DND-41 (cell line): ENCODE measurements around the gene USH1G.

Experiments used
- ATAC-seq: fragments of 200-7000 bp; cut with Tn5 transposase; 3 replicates; pipeline ENCODE4 v1.9.1; 2021; ENCODE audit warnings: low read depth; ENCODE audit not compliant: insufficient read depth
- DNase-seq: peaks from one replicate; pipeline ENCODE4 v3.0.0-alpha.2; 2020
- H2AFZ ChIP-seq: 2 replicates; pipeline ENCODE4 v1.6.0; 2012; ENCODE audit warnings: low read depth, low read length
- H3K27ac ChIP-seq: 2 replicates; pipeline ENCODE4 v1.5.1; 2012; ENCODE audit warnings: low read length, inconsistent platforms
- H3K27me3 ChIP-seq: fragments of 200-600 bp; sonication (generic); 2 replicates; pipeline ENCODE4 v1.6.0; 2012; ENCODE audit warnings: low read length, mild to moderate bottlenecking, inconsistent platforms; ENCODE audit not compliant: insufficient read depth, poor library complexity
- H3K36me3 ChIP-seq: 2 replicates; pipeline ENCODE4 v1.5.1; 2012; ENCODE audit warnings: low read length, inconsistent platforms; ENCODE audit not compliant: insufficient read depth
- H3K4me1 ChIP-seq: 2 replicates; pipeline ENCODE4 v1.5.1; 2012; ENCODE audit warnings: mild to moderate bottlenecking, low read length; ENCODE audit not compliant: insufficient read depth
- H3K4me2 ChIP-seq: 2 replicates; pipeline ENCODE4 v1.6.0; 2012; ENCODE audit warnings: mild to moderate bottlenecking, moderate library complexity, low read length, inconsistent platforms; ENCODE audit not compliant: insufficient read depth
- H3K4me3 ChIP-seq, 2 experiments: fragments of 200-600 bp in 1 of 2; shearing (Covaris generic) in 1 of 2; 2 replicates each; pipeline ENCODE4 v1.5.1; 2012 to 2016; ENCODE audit warnings: inconsistent platforms in 2 of 2, low read length in 2 of 2, mild to moderate bottlenecking in 2 of 2, low read depth in 1 of 2, moderate library complexity in 1 of 2
- H3K79me2 ChIP-seq: 2 replicates; pipeline ENCODE4 v1.6.0; 2012; ENCODE audit warnings: low read length, inconsistent platforms; ENCODE audit not compliant: insufficient read depth
- H3K9ac ChIP-seq: 2 replicates; pipeline ENCODE4 v1.6.0; 2012; ENCODE audit warnings: low read depth, mild to moderate bottlenecking, inconsistent platforms, low read length, moderate library complexity
- H3K9me3 ChIP-seq: 2 replicates; pipeline ENCODE4 v1.5.1; 2012; ENCODE audit warnings: low read length, moderate library complexity, mild to moderate bottlenecking, inconsistent platforms; ENCODE audit not compliant: insufficient read depth, severe bottlenecking
- H4K20me1 ChIP-seq: 2 replicates; pipeline ENCODE4 v1.6.0; 2012; ENCODE audit warnings: low read length; ENCODE audit not compliant: insufficient read depth
- EZH2 ChIP-seq: IDR thresholded peaks from 3 replicates; pipeline ENCODE4 v1.6.1; 2012; ENCODE audit warnings: borderline replicate concordance, low read depth, mild to moderate bottlenecking, moderate library complexity, low read length, inconsistent platforms; ENCODE audit not compliant: severe bottlenecking
- TF ChIP-seq, protein P1 (sequence below): IDR thresholded peaks from 2 replicates; pipeline ENCODE4 v1.5.1; 2012; ENCODE audit warnings: borderline replicate concordance, low read length, moderate library complexity, mild to moderate bottlenecking; ENCODE audit not compliant: poor library complexity, severe bottlenecking; ENCODE audit errors: extremely low read depth

Gene USH1G

DNA sequence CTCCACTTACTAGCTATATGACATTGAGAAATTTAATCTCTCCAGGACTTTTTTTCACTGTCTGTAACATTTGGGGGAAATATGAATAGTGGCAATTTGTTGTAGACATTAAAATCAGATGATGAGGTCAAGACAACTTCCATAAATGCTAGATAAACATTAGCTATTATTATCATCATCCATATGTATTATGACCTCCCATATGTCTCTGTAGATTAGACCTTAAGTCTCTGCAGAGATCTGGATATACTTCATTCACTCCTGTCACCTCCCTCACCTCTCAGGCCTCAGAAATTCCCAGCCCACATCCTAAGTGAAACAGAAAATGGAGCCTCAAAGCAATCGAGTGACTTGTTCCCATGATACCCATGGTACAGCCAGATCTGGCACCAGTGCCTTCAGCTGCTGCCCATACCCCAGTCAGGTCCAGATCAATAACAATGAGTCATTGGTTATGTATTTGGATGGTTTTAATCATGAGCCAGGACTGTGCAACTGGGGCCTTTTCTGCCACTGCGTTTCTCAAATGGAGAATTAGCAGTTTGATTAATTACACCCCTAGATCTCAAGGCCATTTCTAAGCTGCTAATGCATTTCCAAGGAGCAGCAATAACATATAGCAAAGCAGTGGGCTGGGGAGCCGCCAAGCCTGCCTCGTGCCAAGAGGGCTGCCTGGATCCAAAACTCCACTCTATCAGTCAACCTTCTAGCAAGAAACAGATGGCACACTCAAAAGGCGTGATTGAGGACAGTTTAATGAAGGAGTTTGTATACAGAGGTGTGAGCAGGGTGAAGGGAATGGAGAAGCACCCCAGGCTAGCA, 47.7 kb downstream of the USH1G start:
- no peak overlapping the region for H3K4me3 ChIP-seq
- H3K27ac ChIP-seq: no peak overlapping the region
- H3K4me2 ChIP-seq: no peak overlapping the region
- no peak overlapping the region for H3K9ac ChIP-seq
- DNase-seq (no peak), ATAC-seq (no peak)
- H3K27me3 ChIP-seq: peaks cover 3% of the 10 kb centered on the region
- H4K20me1 ChIP-seq: no peaks in the 10 kb centered on the region
- TF ChIP-seq, protein P1, sequence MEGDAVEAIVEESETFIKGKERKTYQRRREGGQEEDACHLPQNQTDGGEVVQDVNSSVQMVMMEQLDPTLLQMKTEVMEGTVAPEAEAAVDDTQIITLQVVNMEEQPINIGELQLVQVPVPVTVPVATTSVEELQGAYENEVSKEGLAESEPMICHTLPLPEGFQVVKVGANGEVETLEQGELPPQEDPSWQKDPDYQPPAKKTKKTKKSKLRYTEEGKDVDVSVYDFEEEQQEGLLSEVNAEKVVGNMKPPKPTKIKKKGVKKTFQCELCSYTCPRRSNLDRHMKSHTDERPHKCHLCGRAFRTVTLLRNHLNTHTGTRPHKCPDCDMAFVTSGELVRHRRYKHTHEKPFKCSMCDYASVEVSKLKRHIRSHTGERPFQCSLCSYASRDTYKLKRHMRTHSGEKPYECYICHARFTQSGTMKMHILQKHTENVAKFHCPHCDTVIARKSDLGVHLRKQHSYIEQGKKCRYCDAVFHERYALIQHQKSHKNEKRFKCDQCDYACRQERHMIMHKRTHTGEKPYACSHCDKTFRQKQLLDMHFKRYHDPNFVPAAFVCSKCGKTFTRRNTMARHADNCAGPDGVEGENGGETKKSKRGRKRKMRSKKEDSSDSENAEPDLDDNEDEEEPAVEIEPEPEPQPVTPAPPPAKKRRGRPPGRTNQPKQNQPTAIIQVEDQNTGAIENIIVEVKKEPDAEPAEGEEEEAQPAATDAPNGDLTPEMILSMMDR: no peak
- no peak for TF ChIP-seq EZH2
- H3K4me1 ChIP-seq: peaks cover 26% of the 10 kb centered on the region
- H2AFZ ChIP-seq: no peak overlapping the region
- peaks cover 17% of the 10 kb centered on the region for H3K79me2 ChIP-seq
- H3K36me3 ChIP-seq: no peaks in the 10 kb centered on the region
- no peaks in the 10 kb centered on the region for H3K9me3 ChIP-seq

DNA sequence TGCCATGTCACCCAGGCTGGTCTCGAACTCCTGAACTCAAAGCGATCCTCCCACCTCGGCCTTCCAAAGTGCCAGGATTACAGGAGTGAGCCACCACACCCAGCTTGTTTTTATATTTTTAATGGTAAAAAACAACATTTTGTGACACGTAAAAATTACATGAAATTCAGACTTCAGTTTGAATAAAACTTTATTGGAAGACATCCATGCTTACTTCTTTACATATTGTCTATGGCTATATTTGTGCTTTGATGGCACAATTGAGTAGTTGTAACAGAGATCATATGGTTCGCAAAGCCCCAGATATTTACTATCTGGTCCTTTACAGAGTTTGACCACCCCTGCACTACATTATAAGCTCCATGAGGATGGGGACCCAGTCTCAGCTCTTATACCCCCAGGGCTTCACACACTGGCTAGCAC, 48.4 kb downstream of the USH1G start:
- ATAC-seq (no peak), DNase-seq (no peak)
- Histone ChIP-seq H4K20me1 (no peaks in the 10 kb centered on the region), H2AFZ (no peak overlapping the region), H3K9me3 (no peaks in the 10 kb centered on the region), H3K79me2 (peaks cover 17% of the 10 kb centered on the region), H3K36me3 (no peaks in the 10 kb centered on the region), H3K27me3 (peaks cover 3% of the 10 kb centered on the region), H3K9ac (no peak overlapping the region), H3K27ac (no peak overlapping the region), H3K4me2 (peak overlapping the region; percentile 80), H3K4me3 (peak overlapping the region in 1 of 2 experiments; percentile 65; a peak in 1 of 4 replicates), H3K4me1 (peaks cover 26% of the 10 kb centered on the region)
- TF ChIP-seq, protein P1: no peak
- no peak for TF ChIP-seq EZH2

DNA sequence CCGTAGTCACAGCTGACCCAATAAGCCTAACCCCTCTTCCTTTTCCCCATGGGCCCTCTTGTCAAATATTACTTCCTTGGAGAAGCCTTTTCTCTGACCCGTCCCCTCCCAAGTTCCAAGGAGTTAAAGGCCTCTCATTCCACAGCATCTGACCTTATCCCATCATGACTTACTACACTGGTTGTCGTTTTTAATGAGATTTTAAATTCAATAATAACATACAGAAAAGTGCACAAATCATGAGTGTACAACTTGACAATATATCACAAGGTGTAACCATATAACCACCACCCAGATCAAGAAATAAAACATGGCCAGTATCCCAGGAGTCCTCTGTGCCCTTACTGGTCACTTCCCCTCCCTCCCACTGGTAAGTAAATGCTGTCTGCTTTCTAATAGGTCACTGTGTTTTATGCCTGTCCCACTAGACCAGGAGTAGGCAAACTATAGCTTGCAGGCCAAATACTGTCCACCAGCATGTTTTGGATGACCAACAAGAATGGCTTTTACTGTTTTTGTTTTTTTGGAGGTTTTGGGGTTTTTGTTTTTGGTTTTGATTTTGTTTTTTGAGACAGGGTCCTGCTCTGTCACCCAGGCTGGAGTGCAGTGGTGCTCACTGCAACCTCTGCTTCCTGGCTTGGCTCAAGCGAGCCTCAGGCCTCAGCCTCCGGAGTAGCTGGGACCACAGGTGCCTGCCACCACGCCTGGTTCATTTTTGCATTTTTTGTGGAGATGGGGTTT, 49.0 kb downstream of the USH1G start:
- Histone ChIP-seq H2AFZ (peak overlapping the region; percentile 81), H3K4me2 (peak overlapping the region; percentile 80), H3K9me3 (no peaks in the 10 kb centered on the region), H3K4me1 (peaks cover 26% of the 10 kb centered on the region), H3K4me3 (peak overlapping the region; percentile 55 to 65; a peak in 3 of 4 replicates), H3K79me2 (peaks cover 17% of the 10 kb centered on the region), H3K9ac (peak overlapping the region; percentile 82), H4K20me1 (no peaks in the 10 kb centered on the region), H3K27ac (peak overlapping the region; percentile 89), H3K36me3 (no peaks in the 10 kb centered on the region), H3K27me3 (peaks cover 3% of the 10 kb centered on the region)
- ATAC-seq (no peak), DNase-seq (no peak)
- TF ChIP-seq, protein P1: no peak
- TF ChIP-seq EZH2: no peak
